ENCODE data around the gene DPAGT1.
A peak's percentile ranks its signal among the peaks of the same experiment; 100 is the strongest.

Gene DPAGT1

GRCh38 chr11:119093942-119094815 lies 7.5 kb downstream of the DPAGT1 start:
- H3K9ac ChIP-seq (ENCODE audit: low read depth, low read length): peak overlapping the region; percentile 99
- H3K27ac ChIP-seq (ENCODE audit: low read length): peak overlapping the region; percentile 99
- peak overlapping the region; percentile 89 to 95 for H3K4me3 ChIP-seq (ENCODE audit: low read depth in 1 of 2, low read length in 2 of 2)
- TF ChIP-seq CTCF (IDR thresholded peaks at IDR 0.05; ENCODE audit: borderline replicate concordance, extremely low read depth, low read length, poor library complexity, severe bottlenecking) (no peak), EZH2 (IDR thresholded peaks at IDR 0.05; ENCODE audit: borderline replicate concordance, low read depth, low read length, severe bottlenecking) (no peak)
- H3K79me2 ChIP-seq (ENCODE audit: insufficient read depth, low read length): peaks cover 50% of the 10 kb centered on the region
- H2AFZ ChIP-seq (ENCODE audit: low read depth, low read length): no peak overlapping the region
- H3K4me2 ChIP-seq (ENCODE audit: insufficient read depth, low read length): peak overlapping the region; percentile 93
- H3K9me3 ChIP-seq (ENCODE audit: insufficient read depth, low read length, severe bottlenecking): no peaks in the 10 kb centered on the region
- DNase-seq (peak; percentile 48), ATAC-seq (ENCODE audit: insufficient read depth, low read depth) (no peak)
- peaks cover 70% of the 10 kb centered on the region for H3K36me3 ChIP-seq (ENCODE audit: insufficient read depth, low read length)
- peaks cover 37% of the 10 kb centered on the region for H3K4me1 ChIP-seq (ENCODE audit: insufficient read depth, low read length)
- H4K20me1 ChIP-seq (ENCODE audit: insufficient read depth, low read length): peaks cover 34% of the 10 kb centered on the region
- no peaks in the 10 kb centered on the region for H3K27me3 ChIP-seq (ENCODE audit: insufficient read depth, low read length, poor library complexity)

DNA sequence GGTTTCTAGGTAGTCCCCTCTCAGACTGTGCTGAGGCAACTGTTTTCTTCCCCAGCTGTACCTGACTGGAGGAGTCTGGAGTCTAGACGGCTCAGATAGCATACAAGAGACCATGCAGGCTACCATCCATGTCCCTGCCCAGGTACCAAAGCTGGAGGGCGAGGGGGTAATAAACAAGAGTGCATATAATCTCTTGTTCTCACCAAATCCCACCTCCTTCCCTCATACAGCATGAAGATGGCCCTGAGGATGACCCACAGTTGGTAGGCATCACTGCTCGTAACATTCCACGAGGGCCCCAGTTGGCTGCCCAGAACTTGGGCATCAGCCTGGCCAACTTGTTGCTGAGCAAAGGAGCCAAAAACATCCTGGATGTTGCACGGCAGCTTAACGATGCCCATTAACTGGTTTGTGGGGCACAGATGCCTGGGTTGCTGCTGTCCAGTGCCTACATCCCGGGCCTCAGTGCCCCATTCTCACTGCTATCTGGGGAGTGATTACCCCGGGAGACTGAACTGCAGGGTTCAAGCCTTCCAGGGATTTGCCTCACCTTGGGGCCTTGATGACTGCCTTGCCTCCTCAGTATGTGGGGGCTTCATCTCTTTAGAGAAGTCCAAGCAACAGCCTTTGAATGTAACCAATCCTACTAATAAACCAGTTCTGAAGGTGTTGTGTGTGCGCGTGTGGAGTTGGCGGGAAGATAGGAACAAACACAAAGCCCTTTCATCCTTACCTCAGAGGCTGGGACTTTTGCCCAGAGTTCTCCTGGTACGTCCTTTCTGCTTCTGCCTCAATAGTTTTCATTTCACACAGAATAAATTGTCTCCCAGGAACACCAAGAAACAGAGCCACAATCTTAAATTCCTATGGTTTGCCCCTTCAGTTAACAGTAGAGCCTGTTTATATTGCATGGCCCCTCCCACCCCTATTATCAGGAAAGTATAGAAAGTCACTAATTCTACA lies 8.5 kb downstream of the DPAGT1 start:
- Histone ChIP-seq H3K4me1 (ENCODE audit: insufficient read depth, low read length) (peaks cover 37% of the 10 kb centered on the region), H2AFZ (ENCODE audit: low read depth, low read length) (no peak overlapping the region), H3K9me3 (ENCODE audit: insufficient read depth, low read length, severe bottlenecking) (no peaks in the 10 kb centered on the region), H3K4me3 (ENCODE audit: low read depth in 1 of 2, low read length in 2 of 2) (peak overlapping the region; percentile 89 to 95), H3K27me3 (ENCODE audit: insufficient read depth, low read length, poor library complexity) (no peaks in the 10 kb centered on the region), H3K36me3 (ENCODE audit: insufficient read depth, low read length) (peaks cover 68% of the 10 kb centered on the region), H3K9ac (ENCODE audit: low read depth, low read length) (peak overlapping the region; percentile 99), H3K4me2 (ENCODE audit: insufficient read depth, low read length) (peak overlapping the region; percentile 93), H3K27ac (ENCODE audit: low read length) (peak overlapping the region; percentile 99), H3K79me2 (ENCODE audit: insufficient read depth, low read length) (peaks cover 50% of the 10 kb centered on the region), H4K20me1 (ENCODE audit: insufficient read depth, low read length) (peaks cover 34% of the 10 kb centered on the region)
- ATAC-seq (ENCODE audit: insufficient read depth, low read depth): no peak
- peak; percentile 31 for DNase-seq
- no peak for TF ChIP-seq CTCF (IDR thresholded peaks at IDR 0.05; ENCODE audit: borderline replicate concordance, extremely low read depth, low read length, poor library complexity, severe bottlenecking)
- no peak for TF ChIP-seq EZH2 (IDR thresholded peaks at IDR 0.05; ENCODE audit: borderline replicate concordance, low read depth, low read length, severe bottlenecking)

GRCh38 chr11:119091966-119092879 lies 9.4 kb downstream of the DPAGT1 start:
- H3K4me2 ChIP-seq (ENCODE audit: insufficient read depth, low read length): peak overlapping the region; percentile 93
- H2AFZ ChIP-seq (ENCODE audit: low read depth, low read length): no peak overlapping the region
- H3K9me3 ChIP-seq (ENCODE audit: insufficient read depth, low read length, severe bottlenecking): no peaks in the 10 kb centered on the region
- peak; percentile 37 for DNase-seq
- peaks cover 37% of the 10 kb centered on the region for H3K4me1 ChIP-seq (ENCODE audit: insufficient read depth, low read length)
- TF ChIP-seq CTCF (IDR thresholded peaks at IDR 0.05; ENCODE audit: borderline replicate concordance, extremely low read depth, low read length, poor library complexity, severe bottlenecking): no peak
- no peak for TF ChIP-seq EZH2 (IDR thresholded peaks at IDR 0.05; ENCODE audit: borderline replicate concordance, low read depth, low read length, severe bottlenecking)
- no peak for ATAC-seq (ENCODE audit: insufficient read depth, low read depth)
- H4K20me1 ChIP-seq (ENCODE audit: insufficient read depth, low read length): peaks cover 39% of the 10 kb centered on the region
- H3K9ac ChIP-seq (ENCODE audit: low read depth, low read length): peak overlapping the region; percentile 99
- peaks cover 59% of the 10 kb centered on the region for H3K36me3 ChIP-seq (ENCODE audit: insufficient read depth, low read length)
- no peaks in the 10 kb centered on the region for H3K27me3 ChIP-seq (ENCODE audit: insufficient read depth, low read length, poor library complexity)
- H3K27ac ChIP-seq (ENCODE audit: low read length): peak overlapping the region; percentile 99
- H3K4me3 ChIP-seq (ENCODE audit: low read depth in 1 of 2, low read length in 2 of 2): peak overlapping the region; percentile 89 to 95; a peak in 3 of 4 replicates
- H3K79me2 ChIP-seq (ENCODE audit: insufficient read depth, low read length): peaks cover 59% of the 10 kb centered on the region

Measured in DND-41 (cell line).